Astrocyte of the cerebellum (primary cell): ENCODE measurements around the gene IFFO2.

ENCODE experiments used
- DNase-seq: peaks from one replicate; pipeline ENCODE4 v3.0.0-alpha.2; 2011; ENCODE audit warnings: low read depth
- H3K4me3 ChIP-seq: 2 replicates; pipeline ENCODE4 v1.5.1; 2011; ENCODE audit warnings: mild to moderate bottlenecking, low read depth, low read length, moderate library complexity
- in situ Hi-C: cut with HindIII; loops from 2 replicates; pipeline ENCODE4 v1.10.0; 2017; ENCODE audit warnings: low sequenced_read_pairs
- TF ChIP-seq, protein P1 (sequence below): IDR thresholded peaks from 2 replicates; pipeline ENCODE4 v1.5.1; 2012; ENCODE audit warnings: low read length, low read depth, moderate library complexity, mild to moderate bottlenecking; ENCODE audit errors: missing control alignments

Gene IFFO2

DNA sequence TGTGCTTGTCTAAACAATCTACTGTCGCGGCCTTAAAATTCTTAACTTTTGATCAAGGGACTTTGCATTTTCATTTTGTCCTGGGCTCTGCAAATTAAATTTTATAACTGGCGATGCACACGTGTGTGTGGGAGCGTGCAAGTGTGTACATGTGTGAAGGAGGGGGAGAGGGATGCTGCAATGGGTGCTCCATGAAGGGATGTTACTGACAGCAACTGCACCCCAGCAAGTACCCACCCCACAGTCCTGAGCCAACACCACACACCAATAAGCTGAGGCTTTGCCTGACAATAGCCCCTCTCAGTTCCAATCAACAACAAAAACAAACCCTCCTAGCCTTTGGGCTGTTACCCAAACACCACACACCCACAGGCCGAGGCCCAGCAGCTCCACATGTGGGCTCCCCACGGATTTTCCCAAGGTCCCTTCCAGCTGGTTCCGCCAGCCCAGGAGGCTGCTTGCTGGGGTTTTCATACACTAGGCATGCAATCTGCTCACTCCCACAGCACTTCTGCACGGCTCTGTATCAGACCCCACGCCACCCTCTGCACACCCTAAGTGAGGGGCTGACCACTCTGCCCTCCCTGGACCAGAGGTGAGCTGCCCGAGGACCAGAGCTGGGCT lies 32.8 kb upstream of the IFFO2 start:
- in situ Hi-C loops: no loop called here
- no peak overlapping the region for H3K4me3 ChIP-seq
- no peak for DNase-seq
- TF ChIP-seq, protein P1, sequence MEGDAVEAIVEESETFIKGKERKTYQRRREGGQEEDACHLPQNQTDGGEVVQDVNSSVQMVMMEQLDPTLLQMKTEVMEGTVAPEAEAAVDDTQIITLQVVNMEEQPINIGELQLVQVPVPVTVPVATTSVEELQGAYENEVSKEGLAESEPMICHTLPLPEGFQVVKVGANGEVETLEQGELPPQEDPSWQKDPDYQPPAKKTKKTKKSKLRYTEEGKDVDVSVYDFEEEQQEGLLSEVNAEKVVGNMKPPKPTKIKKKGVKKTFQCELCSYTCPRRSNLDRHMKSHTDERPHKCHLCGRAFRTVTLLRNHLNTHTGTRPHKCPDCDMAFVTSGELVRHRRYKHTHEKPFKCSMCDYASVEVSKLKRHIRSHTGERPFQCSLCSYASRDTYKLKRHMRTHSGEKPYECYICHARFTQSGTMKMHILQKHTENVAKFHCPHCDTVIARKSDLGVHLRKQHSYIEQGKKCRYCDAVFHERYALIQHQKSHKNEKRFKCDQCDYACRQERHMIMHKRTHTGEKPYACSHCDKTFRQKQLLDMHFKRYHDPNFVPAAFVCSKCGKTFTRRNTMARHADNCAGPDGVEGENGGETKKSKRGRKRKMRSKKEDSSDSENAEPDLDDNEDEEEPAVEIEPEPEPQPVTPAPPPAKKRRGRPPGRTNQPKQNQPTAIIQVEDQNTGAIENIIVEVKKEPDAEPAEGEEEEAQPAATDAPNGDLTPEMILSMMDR: no peak

DNA sequence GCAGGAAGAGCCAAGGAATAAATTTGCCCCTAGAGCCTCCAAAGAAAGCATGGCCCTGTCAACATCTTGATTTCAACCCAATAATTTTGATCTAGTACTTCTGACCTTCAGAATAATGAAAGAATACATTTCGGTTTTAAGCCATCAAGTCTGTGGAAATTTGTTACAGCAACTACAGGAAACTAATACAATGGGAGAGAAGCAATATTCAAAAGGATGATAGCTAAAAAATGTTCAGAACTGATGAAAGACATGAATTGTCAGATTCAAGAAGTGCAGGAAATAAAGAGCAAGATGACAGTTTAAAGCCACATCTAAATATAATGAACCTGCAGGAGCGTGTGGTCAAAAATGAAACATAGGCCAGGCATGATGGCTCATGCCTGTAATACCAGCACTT lies 24.8 kb upstream of the IFFO2 start:
- in situ Hi-C loops: no loop called here
- TF ChIP-seq, protein P1: no peak
- no peak overlapping the region for H3K4me3 ChIP-seq
- no peak for DNase-seq

DNA sequence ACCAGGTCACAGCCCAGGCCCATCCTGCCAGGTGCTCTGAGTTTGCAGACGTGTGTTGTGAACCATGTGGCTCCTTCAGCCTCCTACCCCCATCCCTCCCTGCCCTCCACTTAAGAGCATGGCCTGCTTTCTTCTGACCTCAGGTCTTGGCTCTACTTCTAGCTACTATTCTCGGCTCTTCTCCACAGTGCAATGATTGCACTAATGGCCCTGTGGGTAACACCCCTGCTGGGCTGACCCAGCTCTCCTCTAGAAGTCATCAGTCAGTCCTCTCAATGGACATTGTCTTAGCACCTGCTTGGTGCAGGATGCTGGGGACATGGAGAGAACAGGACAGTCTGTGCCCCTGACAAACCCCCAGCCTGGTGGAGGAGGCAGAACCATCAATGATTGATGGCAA lies 22.2 kb upstream of the IFFO2 start:
- TF ChIP-seq, protein P1: no peak
- H3K4me3 ChIP-seq: no peak overlapping the region
- DNase-seq: no peak
- in situ Hi-C loops: no loop called here

DNA sequence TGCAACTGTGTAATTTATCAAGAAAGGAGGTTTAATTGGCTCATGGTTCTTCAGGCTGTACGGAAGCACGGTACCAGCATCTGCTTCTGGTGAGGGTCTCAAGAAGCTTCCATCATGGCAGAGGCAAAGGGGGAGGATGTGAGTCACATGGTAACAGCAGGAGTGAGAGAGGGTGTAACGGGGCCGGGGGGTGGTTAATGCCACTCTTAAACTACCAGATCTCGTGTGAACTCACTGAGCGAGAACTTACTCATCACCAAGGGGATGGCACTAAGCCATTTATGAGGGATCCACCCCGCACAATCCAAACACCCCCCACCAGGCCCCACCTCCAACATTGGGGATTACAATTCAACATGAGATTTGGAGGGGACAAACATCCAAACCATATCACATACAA lies 21.0 kb upstream of the IFFO2 start:
- TF ChIP-seq, protein P1: no peak
- no peak for DNase-seq
- in situ Hi-C loops: no loop called here
- H3K4me3 ChIP-seq: no peak overlapping the region

DNA sequence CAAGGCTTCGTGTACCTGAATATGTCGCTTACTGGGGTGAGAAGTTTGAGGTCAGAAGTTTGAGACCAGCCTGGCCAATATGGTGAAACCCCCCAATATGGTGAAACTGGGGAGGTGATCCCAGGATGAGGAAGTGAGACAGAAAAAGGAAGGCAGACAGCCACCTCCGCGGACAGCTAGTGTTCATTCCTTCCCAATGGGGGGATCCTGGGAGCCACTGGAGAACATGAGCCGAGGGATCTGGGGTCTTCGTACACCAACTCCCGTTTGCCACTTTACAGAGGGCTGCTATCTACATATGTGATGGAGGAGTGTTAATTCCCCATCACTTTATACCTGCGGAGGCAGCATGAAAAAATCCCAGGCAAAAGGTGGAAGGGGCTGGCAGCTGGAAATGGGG lies 19.6 kb upstream of the IFFO2 start:
- in situ Hi-C loops: no loop called here
- H3K4me3 ChIP-seq: no peak overlapping the region
- DNase-seq: no peak
- TF ChIP-seq, protein P1: no peak

DNA sequence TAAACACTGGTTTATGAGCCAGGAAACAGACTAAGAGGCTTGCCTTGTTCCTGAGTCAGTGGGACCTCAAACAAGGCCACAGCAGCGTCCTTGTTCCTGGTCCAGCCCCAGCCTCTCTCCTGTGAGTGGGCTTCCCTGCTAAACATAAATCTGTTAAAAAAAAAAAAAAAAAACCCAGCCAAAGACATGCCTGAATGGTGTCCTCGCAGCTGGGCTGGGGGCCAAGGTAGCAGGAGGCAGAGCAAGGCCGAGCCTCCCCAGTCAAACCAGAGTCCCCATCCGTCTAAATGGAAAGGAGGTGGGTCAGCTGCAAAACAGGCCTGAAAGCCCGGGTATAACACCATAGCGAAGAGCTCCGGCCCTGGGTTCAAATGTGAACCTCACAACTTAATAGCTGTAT lies 18.1 kb upstream of the IFFO2 start:
- TF ChIP-seq, protein P1: no peak
- no peak for DNase-seq

More for the DNA sequence above, 18.1 kb upstream of the IFFO2 start:
- in situ Hi-C loops: no loop called here
- H3K4me3 ChIP-seq: no peak overlapping the region
